HEK293T (cell line): ENCODE measurements around the gene CIZ1.

Experiments used
- CTCF ChIA-PET: fragments of 350-600 bp; formaldehyde crosslinking; extraction: SDS; loops from one replicate; lab custom pipeline; 2021; ENCODE audit warnings: antibody characterized with exemption, inconsistent platforms; lab: Yijun Ruan, JAX
- POLR2A ChIA-PET: fragments of 350-600 bp; formaldehyde crosslinking; extraction: SDS; loops from one replicate; lab custom pipeline; 2020; ENCODE audit warnings: antibody characterized with exemption, inconsistent platforms; lab: Yijun Ruan, JAX
- DNase-seq: peaks from one replicate; pipeline ENCODE4 v3.0.0; 2012; ENCODE audit warnings: mixed read lengths; ENCODE audit errors: extremely low spot score
- ARNT ChIP-seq: fragments of 450-650 bp; IDR thresholded peaks from 2 replicates; pipeline ENCODE4 v1.6.1; 2017; ENCODE audit warnings: mild to moderate bottlenecking
- BHLHE40 ChIP-seq: fragments of 450-650 bp; IDR thresholded peaks from 2 replicates; pipeline ENCODE4 v1.6.1; 2016; ENCODE audit warnings: mild to moderate bottlenecking, moderate library complexity, borderline replicate concordance
- CTBP1 ChIP-seq: fragments of 450-650 bp; IDR thresholded peaks from 2 replicates; pipeline ENCODE4 v1.6.1; 2016; ENCODE audit warnings: borderline replicate concordance
- ELF4 ChIP-seq: fragments of 450-650 bp; IDR thresholded peaks from 2 replicates; pipeline ENCODE4 v1.6.1; 2017; ENCODE audit warnings: antibody characterized with exemption
- FOXA1 ChIP-seq: fragments of 450-650 bp; IDR thresholded peaks from 2 replicates; pipeline ENCODE4 v1.6.1; 2016; ENCODE audit warnings: mild to moderate bottlenecking
- FOXK2 ChIP-seq: fragments of 450-650 bp; IDR thresholded peaks from 2 replicates; pipeline ENCODE4 v1.6.1; 2016; ENCODE audit warnings: mild to moderate bottlenecking
- FOXM1 ChIP-seq: fragments of 450-650 bp; IDR thresholded peaks from 2 replicates; pipeline ENCODE4 v1.6.1; 2017; ENCODE audit warnings: mild to moderate bottlenecking, borderline replicate concordance
- HDGF ChIP-seq: fragments of 450-650 bp; IDR thresholded peaks from 2 replicates; pipeline ENCODE4 v1.6.1; 2017; ENCODE audit warnings: antibody characterized with exemption, borderline replicate concordance
- L3MBTL2 ChIP-seq: fragments of 450-650 bp; conservative IDR thresholded peaks from 2 replicates; pipeline ENCODE4 v1.6.1; 2016; ENCODE audit warnings: mild to moderate bottlenecking
- LEF1 ChIP-seq: fragments of 450-650 bp; IDR thresholded peaks from 2 replicates; pipeline ENCODE4 v1.6.1; 2017; ENCODE audit warnings: mild to moderate bottlenecking, borderline replicate concordance
- NFRKB ChIP-seq: fragments of 450-650 bp; IDR thresholded peaks from 2 replicates; pipeline ENCODE4 v1.6.1; 2016; ENCODE audit warnings: mild to moderate bottlenecking, moderate library complexity
- SP1 ChIP-seq: fragments of 450-650 bp; IDR thresholded peaks from 2 replicates; pipeline ENCODE4 v1.6.1; 2017
- SUZ12 ChIP-seq: fragments of 450-650 bp; IDR thresholded peaks from 2 replicates; pipeline ENCODE4 v1.6.1; 2016; ENCODE audit warnings: mild to moderate bottlenecking
- TARDBP ChIP-seq: fragments of 450-650 bp; IDR thresholded peaks from 2 replicates; pipeline ENCODE4 v1.6.1; 2016
- ZNF384 ChIP-seq: fragments of 450-650 bp; IDR thresholded peaks from 2 replicates; pipeline ENCODE4 v1.6.1; 2016
- TF ChIP-seq, protein P1 (sequence below): fragments of 450-650 bp; IDR thresholded peaks from 2 replicates; pipeline ENCODE4 v1.6.1; 2016

The CIZ1 gene

DNA sequence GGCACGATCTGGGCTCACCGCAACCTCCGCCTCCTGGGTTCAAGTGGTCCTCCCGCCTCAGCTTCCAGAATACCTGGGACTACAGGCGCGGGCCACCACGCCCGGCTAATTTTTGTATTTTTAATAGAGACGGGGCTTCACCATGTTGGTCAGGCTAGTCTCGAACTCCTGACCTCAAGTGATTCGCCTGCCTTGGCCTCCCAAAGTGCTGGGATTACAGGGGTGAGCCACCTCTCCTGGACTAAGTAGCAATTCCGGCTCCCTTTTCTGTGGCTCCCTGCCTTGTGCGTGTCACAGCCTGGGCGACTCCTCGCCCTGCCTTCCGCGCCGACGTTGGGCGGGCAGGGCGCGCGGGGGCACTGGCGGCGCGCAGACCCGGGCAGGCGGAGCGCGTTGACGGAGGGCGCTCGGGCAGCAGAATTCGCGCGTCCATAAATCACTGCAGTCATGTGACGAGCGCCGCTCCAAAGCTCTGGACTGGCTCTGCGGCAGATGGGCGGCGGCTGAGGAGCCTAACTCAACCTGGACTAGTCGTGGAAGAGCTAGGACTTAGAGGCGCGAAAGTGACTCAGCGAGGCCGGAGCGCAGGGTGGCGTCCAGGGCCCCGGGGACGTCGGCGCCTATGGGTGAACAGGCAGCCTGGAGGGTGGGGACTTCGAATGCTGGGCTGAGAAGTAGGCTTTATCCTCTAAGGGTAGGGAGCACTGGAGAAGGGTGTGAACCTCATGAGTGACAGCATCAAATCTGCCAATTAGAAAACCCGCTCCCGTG is 1.4 kb upstream of the CIZ1 start:
- peak; percentile 88 for DNase-seq
- ChIA-PET POLR2A (interaction anchor here (0.6 to 2.0 kb wide), 4 partner anchors 9 to 62 kb away, joined by 3 to 8 read pairs (median 6); partner anchors contain the start of genes BBLN and DNM1), CTCF (interaction anchor here (0.5 to 1.5 kb wide), 7 partner anchors 9 to 1826 kb away, joined by 3 to 5 read pairs (median 3); partner anchors contain the start of gene DNM1)
- no peak for TF ChIP-seq HDGF
- TF ChIP-seq, protein P1, sequence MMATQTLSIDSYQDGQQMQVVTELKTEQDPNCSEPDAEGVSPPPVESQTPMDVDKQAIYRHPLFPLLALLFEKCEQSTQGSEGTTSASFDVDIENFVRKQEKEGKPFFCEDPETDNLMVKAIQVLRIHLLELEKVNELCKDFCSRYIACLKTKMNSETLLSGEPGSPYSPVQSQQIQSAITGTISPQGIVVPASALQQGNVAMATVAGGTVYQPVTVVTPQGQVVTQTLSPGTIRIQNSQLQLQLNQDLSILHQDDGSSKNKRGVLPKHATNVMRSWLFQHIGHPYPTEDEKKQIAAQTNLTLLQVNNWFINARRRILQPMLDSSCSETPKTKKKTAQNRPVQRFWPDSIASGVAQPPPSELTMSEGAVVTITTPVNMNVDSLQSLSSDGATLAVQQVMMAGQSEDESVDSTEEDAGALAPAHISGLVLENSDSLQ = peak; percentile 98
- peak; percentile 92 for TF ChIP-seq L3MBTL2
- TF ChIP-seq NFRKB = no peak
- peak; percentile 86; the same call in 1 of the 2 replicates for TF ChIP-seq ARNT

DNA sequence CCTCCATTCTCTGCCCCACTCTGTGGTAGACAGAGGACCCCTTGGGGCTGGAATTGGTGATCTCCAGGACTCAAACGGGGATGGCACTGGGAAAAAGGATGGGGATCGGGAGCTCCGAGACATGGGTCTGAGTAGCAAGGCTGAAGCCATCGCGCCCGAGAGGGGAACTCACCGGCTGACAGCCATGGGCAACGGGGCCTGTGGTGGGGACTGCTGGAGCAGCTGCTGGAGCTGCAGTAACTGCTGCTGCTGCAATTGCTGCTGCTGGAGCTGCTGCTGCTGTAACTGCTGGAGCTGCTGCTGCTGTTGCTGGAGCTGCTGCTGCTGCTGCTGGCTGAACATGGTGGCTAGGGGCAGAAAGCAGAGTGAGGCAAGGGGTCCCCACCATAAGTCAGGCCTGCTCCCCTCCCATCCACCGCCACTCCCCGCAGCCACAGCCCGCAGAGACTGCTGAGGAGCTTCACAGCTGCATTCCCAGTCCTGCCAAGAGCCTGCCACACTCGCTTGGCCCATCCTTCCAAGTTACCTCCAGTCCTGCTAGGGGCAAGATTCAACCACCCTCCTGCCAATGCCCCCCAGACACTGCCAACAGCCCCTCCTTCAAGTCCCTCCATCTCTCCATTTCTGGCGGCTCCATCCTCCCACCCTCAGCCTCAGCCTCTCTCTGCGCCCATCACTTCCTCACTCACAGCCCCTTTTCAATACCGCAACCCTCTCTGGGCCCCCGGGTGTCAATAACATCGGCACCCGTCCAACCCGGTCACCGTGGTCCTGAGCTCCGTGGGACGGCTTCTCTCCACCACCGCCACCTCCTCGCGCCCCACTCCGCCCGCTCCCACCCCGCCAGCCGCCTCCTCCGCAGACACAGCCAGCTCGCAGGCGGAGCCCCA is 611 bp downstream of the CIZ1 start:
- POLR2A ChIA-PET = interaction anchor here (0.6 to 1.8 kb wide), 8 partner anchors 9 to 65 kb away, joined by 3 to 4 read pairs (median 4); no protein-coding TSS in a partner anchor
- no peak for TF ChIP-seq BHLHE40
- no peak for TF ChIP-seq SUZ12
- TF ChIP-seq LEF1 = no peak
- no peak for TF ChIP-seq HDGF
- TF ChIP-seq FOXM1 = no peak
- TF ChIP-seq ZNF384 = no peak
- TF ChIP-seq L3MBTL2 = no peak
- no peak for TF ChIP-seq FOXA1
- no peak for TF ChIP-seq FOXK2
- no peak for TF ChIP-seq ELF4
- no peak for TF ChIP-seq NFRKB
- TF ChIP-seq, protein P1 = no peak
- TF ChIP-seq CTBP1 = no peak
- TF ChIP-seq ARNT = no peak
- no peak for TF ChIP-seq TARDBP
- TF ChIP-seq SP1 = no peak
- CTCF ChIA-PET = interaction anchor here (0.6 kb wide), 1 partner anchor 110 kb away, joined by 3 read pairs; no protein-coding TSS in a partner anchor
- no peak for DNase-seq

DNA sequence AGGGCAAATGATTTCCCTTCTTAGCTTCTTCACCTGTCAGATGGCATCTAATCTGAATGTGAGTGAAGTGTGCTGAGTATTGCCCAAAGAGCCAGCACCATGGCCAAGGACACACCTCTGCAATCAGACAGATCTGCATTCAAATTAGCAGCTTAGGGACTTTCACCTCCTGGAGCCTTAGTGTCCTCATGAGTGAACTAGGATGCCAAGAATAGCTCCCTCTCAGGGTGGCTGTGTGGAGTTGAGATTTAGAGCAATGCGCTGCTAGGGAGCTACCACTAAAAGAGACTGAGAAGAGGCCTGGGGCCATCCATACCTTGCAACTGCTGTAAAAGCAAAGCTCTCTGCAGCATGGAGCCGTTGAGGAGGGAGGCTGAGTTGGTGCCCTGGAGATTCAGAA is 1.4 kb downstream of the CIZ1 start:
- ChIA-PET CTCF (interaction anchor here (0.6 kb wide), 1 partner anchor 110 kb away, joined by 3 read pairs; no protein-coding TSS in a partner anchor), POLR2A (interaction anchor here (1.0 to 1.8 kb wide), 4 partner anchors 10 to 22 kb away, joined by 4 read pairs; no protein-coding TSS in a partner anchor)

DNA sequence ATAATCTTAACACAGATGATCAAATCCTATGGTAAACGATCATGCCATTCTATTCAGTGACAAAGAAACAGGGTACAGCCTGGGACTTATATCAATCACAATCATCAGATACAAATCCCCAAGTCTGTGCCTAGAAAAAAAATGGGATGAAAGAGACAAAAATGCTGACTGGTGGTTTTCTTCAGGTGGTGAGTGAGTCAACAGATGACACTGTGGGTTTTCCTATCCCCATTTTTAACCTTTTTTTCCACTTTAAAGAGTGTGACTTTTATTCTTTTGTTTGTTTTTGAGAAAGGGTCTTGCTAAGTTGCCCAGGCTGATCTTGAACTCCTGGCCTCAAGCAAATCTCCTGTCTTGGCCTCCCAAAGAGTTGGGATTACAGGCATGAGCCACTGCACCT is 3.2 kb downstream of the CIZ1 start:
- ChIA-PET POLR2A (no interaction called here), CTCF (no interaction called here)
- no peak for DNase-seq
- no peak for TF ChIP-seq LEF1
- TF ChIP-seq ELF4 = no peak
- no peak for TF ChIP-seq ARNT
- no peak for TF ChIP-seq SP1
- TF ChIP-seq HDGF = no peak
- no peak for TF ChIP-seq ZNF384

More for the DNA sequence above, 1.4 kb downstream of the CIZ1 start:
- no peak for DNase-seq
- TF ChIP-seq FOXM1 (no peak), LEF1 (no peak), HDGF (no peak), SUZ12 (no peak), L3MBTL2 (no peak), FOXA1 (no peak), FOXK2 (no peak)

DNA sequence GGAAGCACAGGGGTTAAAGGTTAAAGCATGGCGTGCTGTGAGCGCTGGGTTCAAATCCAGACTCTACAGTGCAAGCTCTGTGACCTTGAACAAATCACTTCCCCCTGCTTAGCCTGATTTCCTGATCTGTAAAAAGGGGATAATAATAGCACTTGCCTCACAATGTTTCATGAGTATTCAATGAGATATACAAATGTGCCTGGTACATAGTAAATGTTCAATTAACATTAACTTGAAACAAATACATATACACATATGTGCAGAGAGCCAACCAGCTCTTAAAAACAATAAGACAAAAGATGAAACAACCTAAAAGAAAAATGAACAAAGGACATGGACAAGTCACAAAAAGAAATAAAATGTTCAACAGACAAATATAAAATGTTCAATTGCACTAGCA is 4.0 kb downstream of the CIZ1 start:
- no peak for DNase-seq
- TF ChIP-seq FOXK2 (no peak), BHLHE40 (no peak), FOXM1 (no peak), NFRKB (no peak), ZNF384 (no peak), LEF1 (no peak)
- CTCF ChIA-PET = no interaction called here
- POLR2A ChIA-PET = no interaction called here
